DND-41 (cell line): ENCODE results near the gene MCF2L2.

ENCODE experiments used
- CTCF ChIP-seq: IDR thresholded peaks from 2 replicates; pipeline ENCODE4 v1.5.1; 2012; ENCODE audit warnings: borderline replicate concordance, low read length, moderate library complexity, mild to moderate bottlenecking; ENCODE audit not compliant: poor library complexity, severe bottlenecking; ENCODE audit errors: extremely low read depth
- EZH2 ChIP-seq: IDR thresholded peaks from 3 replicates; pipeline ENCODE4 v1.6.1; 2012; ENCODE audit warnings: borderline replicate concordance, low read depth, mild to moderate bottlenecking, moderate library complexity, low read length, inconsistent platforms; ENCODE audit not compliant: severe bottlenecking

- TF ChIP-seq CTCF, result no peak
- TF ChIP-seq EZH2, result no peak
Measured at GRCh38 chr3:183381179-183381578, 47.2 kb downstream of the MCF2L2 start.
